IMR-90 (cell line): ENCODE results near the gene KAZN. TPM values are rescaled to one million over a fixed set of nuclear protein-coding genes. Genes with fewer than 3 reads are reported as not detected.

Experiments used
- ATAC-seq: fragments of 200-7000 bp; cut with Tn5 transposase; 2 replicates; pipeline ENCODE4 v1.9.1; 2020; ENCODE audit warnings: low read depth, mild to moderate bottlenecking, moderate library complexity
- BruUV-seq: library from RNA; stranded (reverse); fragments of 400-500 nt; replicated peaks from 2 replicates; lab custom pipeline; 2021; lab: Mats Ljungman, UMichigan
- CTCF ChIA-PET: fragments of 300-600 bp; formaldehyde crosslinking; extraction: SDS; loops from one replicate; lab custom pipeline; 2021; ENCODE audit warnings: antibody characterized with exemption; lab: Yijun Ruan, JAX
- POLR2A ChIA-PET: fragments of 300-600 bp; sonication (Branson Sonifier 250); formaldehyde crosslinking; loops from one replicate; lab custom pipeline; 2022; ENCODE audit warnings: antibody characterized with exemption; ENCODE audit not compliant: unreplicated experiment; lab: Charles Lee
- DNase-seq: peaks from one replicate; pipeline ENCODE4 v3.0.0; 2013
- H2AFZ ChIP-seq: replicated peaks from 2 replicates; pipeline ENCODE3; 2013; ENCODE audit warnings: low read length, mild to moderate bottlenecking; ENCODE audit not compliant: poor library complexity
- H2AK5ac ChIP-seq: 2 replicates; pipeline ENCODE4 v1.6.1; 2013; ENCODE audit warnings: low read depth, low read length, inconsistent platforms
- H2AK9ac ChIP-seq: replicated peaks from 2 replicates; pipeline ENCODE3; 2013; ENCODE audit warnings: mild to moderate bottlenecking, low read depth, low read length, moderate library complexity; ENCODE audit not compliant: poor library complexity
- H2BK120ac ChIP-seq: 2 replicates; pipeline ENCODE4 v1.6.1; 2013; ENCODE audit warnings: low read depth, low read length, inconsistent platforms
- H2BK15ac ChIP-seq: 3 replicates; pipeline ENCODE4 v1.6.1; 2013; ENCODE audit warnings: low read depth, low read length, inconsistent platforms
- H2BK20ac ChIP-seq: 2 replicates; pipeline ENCODE4 v1.6.1; 2013; ENCODE audit warnings: low read depth, mild to moderate bottlenecking, inconsistent platforms, low read length, moderate library complexity
- H2BK5ac ChIP-seq: 2 replicates; pipeline ENCODE4 v1.6.1; 2013; ENCODE audit warnings: mild to moderate bottlenecking, low read depth, low read length, inconsistent platforms; ENCODE audit not compliant: poor library complexity, severe bottlenecking
- H3K14ac ChIP-seq: replicated peaks from 2 replicates; pipeline ENCODE4 v1.6.1; 2013; ENCODE audit warnings: low read depth, low read length, inconsistent platforms
- H3K18ac ChIP-seq: 2 replicates; pipeline ENCODE4 v1.6.1; 2013; ENCODE audit warnings: low read depth, low read length, control low read depth
- H3K23ac ChIP-seq: 2 replicates; pipeline ENCODE4 v1.6.1; 2013; ENCODE audit warnings: low read depth, low read length, inconsistent platforms
- H3K27ac ChIP-seq: 2 replicates; pipeline ENCODE4 v1.5.1; 2013; ENCODE audit warnings: mild to moderate bottlenecking, control low read depth, low read length; ENCODE audit not compliant: insufficient read depth
- H3K27me3 ChIP-seq: 2 replicates; pipeline ENCODE4 v1.6.1; 2013; ENCODE audit warnings: low read length; ENCODE audit not compliant: control insufficient read depth, insufficient read depth
- H3K36me3 ChIP-seq: 2 replicates; pipeline ENCODE4 v1.6.1; 2013; ENCODE audit warnings: low read length, mixed read lengths; ENCODE audit not compliant: control insufficient read depth, insufficient read depth
- H3K4ac ChIP-seq: 2 replicates; pipeline ENCODE4 v1.6.1; 2013; ENCODE audit warnings: low read depth, low read length, inconsistent platforms
- H3K4me1 ChIP-seq: 2 replicates; pipeline ENCODE4 v1.6.1; 2013; ENCODE audit warnings: low read length, mixed read lengths; ENCODE audit not compliant: control insufficient read depth, insufficient read depth
- H3K4me2 ChIP-seq: 2 replicates; pipeline ENCODE4 v1.6.1; 2013; ENCODE audit warnings: low read depth, mild to moderate bottlenecking, control low read depth, low read length, moderate library complexity
- H3K4me3 ChIP-seq: 2 replicates; pipeline ENCODE4 v1.5.1; 2013; ENCODE audit warnings: low read depth, mild to moderate bottlenecking, control low read depth, low read length, moderate library complexity; ENCODE audit not compliant: insufficient read depth
- H3K56ac ChIP-seq: 2 replicates; pipeline ENCODE4 v1.6.1; 2013; ENCODE audit warnings: low read length, inconsistent platforms; ENCODE audit not compliant: insufficient read depth; ENCODE audit errors: extremely low read depth
- H3K79me1 ChIP-seq, 2 experiments: 2 replicates each; pipeline ENCODE4 v1.6.1; 2013; ENCODE audit warnings: low read length in 2 of 2, inconsistent platforms in 1 of 2, low read depth in 1 of 2
- H3K9ac ChIP-seq: 2 replicates; pipeline ENCODE4 v1.6.1; 2013; ENCODE audit warnings: low read depth, low read length, control low read depth
- H3K9me1 ChIP-seq: 2 replicates; pipeline ENCODE4 v1.6.1; 2013; ENCODE audit warnings: low read length, inconsistent platforms; ENCODE audit not compliant: insufficient read depth
- H3K9me3 ChIP-seq: 2 replicates; pipeline ENCODE4 v1.6.1; 2013; ENCODE audit warnings: low read length; ENCODE audit not compliant: control insufficient read depth, insufficient read depth
- H4K20me1 ChIP-seq: 2 replicates; pipeline ENCODE4 v1.6.1; 2013; ENCODE audit warnings: low read length, inconsistent platforms; ENCODE audit not compliant: insufficient read depth
- H4K5ac ChIP-seq: 2 replicates; pipeline ENCODE4 v1.6.1; 2013; ENCODE audit warnings: mild to moderate bottlenecking, low read depth, low read length, control low read depth
- H4K8ac ChIP-seq, 2 experiments: 2 replicates each; pipeline ENCODE4 v1.6.1; 2013; ENCODE audit warnings: low read depth in 2 of 2, low read length in 2 of 2, control low read depth in 1 of 2, inconsistent platforms in 1 of 2
- H4K91ac ChIP-seq: 2 replicates; pipeline ENCODE4 v1.6.1; 2013; ENCODE audit warnings: low read depth, low read length, inconsistent platforms; ENCODE audit not compliant: insufficient read depth
- BHLHE40 ChIP-seq: fragments of 150-350 bp; IDR thresholded peaks from 2 replicates; pipeline ENCODE4 v1.6.1; 2016; ENCODE audit warnings: mild to moderate bottlenecking, low read depth, low read length
- CEBPB ChIP-seq: IDR thresholded peaks from 2 replicates; pipeline ENCODE4 v1.6.1; 2012; ENCODE audit warnings: low read depth, low read length, improper control_type of control experiment
- CHD1 ChIP-seq: IDR thresholded peaks from 2 replicates; pipeline ENCODE4 v1.6.1; 2012; ENCODE audit warnings: low read depth, low read length, improper control_type of control experiment
- MAFK ChIP-seq: IDR thresholded peaks from 2 replicates; pipeline ENCODE4 v1.6.1; 2012; ENCODE audit warnings: low read depth, low read length, improper control_type of control experiment
- MXI1 ChIP-seq: IDR thresholded peaks from 2 replicates; pipeline ENCODE4 v1.6.1; 2012; ENCODE audit warnings: low read depth, mild to moderate bottlenecking, low read length, moderate library complexity, borderline replicate concordance
- RCOR1 ChIP-seq: IDR thresholded peaks from 2 replicates; pipeline ENCODE4 v1.6.1; 2012; ENCODE audit warnings: mild to moderate bottlenecking, low read length, improper control_type of control experiment; ENCODE audit not compliant: insufficient replicate concordance
- WGBS, 2 experiments: methylation state at CpG; one replicate each; pipeline versions ENCODE4 v1.1.5 to v1.1.7; 2013; ENCODE audit warnings: missing lambda C conversion rate in 2 of 2; ENCODE audit not compliant: insufficient read length in 1 of 2; ENCODE audit errors: extremely low coverage in 2 of 2; 5-methylcytosine and 5-hydroxymethylcytosine counted together
- dilution Hi-C: fragments of 300-500 bp; cut with HindIII; formaldehyde crosslinking; loops from one replicate; pipeline ENCODE4 v1.14.3; 2018; ENCODE audit warnings: low sequenced_read_pairs; ENCODE audit not compliant: unreplicated experiment
- in situ Hi-C: fragments of 300-500 bp; cut with MboI; formaldehyde crosslinking; loops from 3 replicates; pipeline ENCODE4 v1.14.3; 2019; ENCODE audit warnings: low sequenced_read_pairs, inconsistent platforms, mixed read lengths
- intact Hi-C: fragments of 100-400 bp; cut with micrococcal nuclease; formaldehyde crosslinking; loops from 2 replicates; pipeline ENCODE4 v1.10.0; 2022
- polyA plus RNA-seq, 3 experiments: library from polyadenylated mRNA; depleted of rRNA; stranded (reverse); fragments of >200 nt; gene quantifications; 2 replicates each; pipeline ENCODE4 v1.2.3, GENCODE V29; 2012; ENCODE audit warnings: low replicate concordance in 1 of 3
- total RNA-seq: library from RNA; depleted of rRNA; stranded (reverse); fragments of >200 nt; gene quantifications from 2 replicates; pipeline ENCODE4 v1.2.3, GENCODE V29; 2012

Gene KAZN
- total and polyA plus RNA-seq, 2 of the 4 experiments (the other 2 are of a cell fraction): 5.2 to 10.5 TPM

DNA sequence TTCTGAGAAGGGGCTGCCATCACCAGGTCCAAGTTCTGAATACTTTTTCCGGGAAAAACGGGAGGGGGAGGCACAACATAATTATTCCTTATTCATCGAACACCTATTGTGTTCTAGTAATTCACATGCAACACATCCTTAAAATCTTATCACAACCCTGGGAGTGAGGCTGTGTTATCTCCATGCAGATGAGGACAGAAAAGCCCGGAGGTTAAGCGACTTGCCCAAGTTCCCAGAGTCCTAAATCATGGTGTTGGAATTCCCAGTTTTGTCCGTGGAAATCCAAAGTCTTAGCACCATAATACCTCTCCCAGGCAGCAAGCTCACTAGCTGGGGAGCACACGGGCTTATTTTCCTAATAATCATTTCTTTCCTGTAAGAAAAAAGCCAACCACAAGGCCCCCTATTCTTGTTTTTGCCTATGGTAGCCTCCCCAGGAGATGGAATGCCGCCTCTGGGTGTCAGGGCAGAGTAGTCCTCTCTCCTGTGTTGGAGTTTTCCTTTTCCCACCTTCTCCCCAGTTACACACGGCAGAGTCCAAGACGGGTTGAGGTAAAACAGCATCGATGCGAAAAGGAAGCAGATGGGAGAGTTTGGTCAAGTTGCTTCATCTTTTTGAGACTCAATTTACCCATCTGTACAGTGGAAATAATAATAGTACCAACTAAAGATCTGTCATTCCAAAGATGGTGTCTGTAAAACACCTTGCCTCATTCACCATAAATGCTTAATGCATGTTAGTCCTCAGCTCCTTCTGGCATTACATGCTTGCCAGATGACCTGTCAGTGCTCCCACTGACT is 327.1 kb downstream of the KAZN start (continued):
- TF ChIP-seq BHLHE40 (no peak), MXI1 (no peak), MAFK (no peak)

GRCh38 chr1:14926229-14926628 is 327.7 kb downstream of the KAZN start:
- no peaks in the 10 kb centered on the region for H3K9me3 ChIP-seq
- H2BK120ac ChIP-seq: peak overlapping the region; percentile 65
- no peak overlapping the region for H2AK9ac ChIP-seq
- dilution Hi-C loops (no loop called here), in situ Hi-C loops (loop anchor here (5.0 to 25.0 kb wide), 2 partner anchors 101 to 1164 kb away; no protein-coding TSS in a partner anchor), intact Hi-C loops (loop anchor here (1.0 to 5.0 kb wide), 3 partner anchors 17 to 409 kb away; no protein-coding TSS in a partner anchor)
- H4K5ac ChIP-seq: peak overlapping the region; percentile 54; the same call in 1 of the 2 replicates
- peak overlapping the region; percentile 72; the same call in 1 of the 2 replicates for H3K56ac ChIP-seq
- H3K4ac ChIP-seq: peak overlapping the region; percentile 80
- DNase-seq: peak; percentile 86
- peak overlapping the region; percentile 62 for H3K23ac ChIP-seq
- peak overlapping the region; percentile 72; the same call in 1 of the 2 replicates for H2AK5ac ChIP-seq
- peak overlapping the region; percentile 72 for H2BK20ac ChIP-seq
- CTCF ChIA-PET: interaction anchor here (1.4 to 3.0 kb wide), 4 partner anchors 11 to 121 kb away, joined by 3 to 15 read pairs (median 4); no protein-coding TSS in a partner anchor
- peaks cover 10% of the 10 kb centered on the region for H4K20me1 ChIP-seq
- TF ChIP-seq CEBPB (0 out of 2 replicates have a peak, but pooled peaks have one; percentile 3), CHD1 (no peak), RCOR1 (peak; percentile 53), BHLHE40 (peak; percentile 22; the same call in 1 of the 2 replicates)
- peak overlapping the region; percentile 93 for H3K4me2 ChIP-seq
- peak overlapping the region; percentile 87 for H3K27ac ChIP-seq
- BruUV-seq: no TSS peak
- POLR2A ChIA-PET: interaction anchor here (0.7 kb wide), 1 partner anchor 44 kb away, joined by 4 read pairs; no protein-coding TSS in a partner anchor
- H4K91ac ChIP-seq: peak overlapping the region; percentile 77
- peak overlapping the region; percentile 11 for H2AFZ ChIP-seq
- H3K18ac ChIP-seq: peak overlapping the region; percentile 92
- no peaks in the 10 kb centered on the region for H3K36me3 ChIP-seq
- H2BK15ac ChIP-seq: peak overlapping the region; percentile 67; the same call in 2 of the 3 replicates
- H3K14ac ChIP-seq: peak overlapping the region; percentile 57
- peak overlapping the region; percentile 14 to 71; a peak in 3 of 4 replicates for H4K8ac ChIP-seq
- H2BK5ac ChIP-seq: peak overlapping the region; percentile 79
- WGBS, 2 experiments: no CpG with 5 or more reads among the region's 3 CpGs
- peak; percentile 39 for ATAC-seq
- no peak overlapping the region for H3K4me3 ChIP-seq
- H3K79me1 ChIP-seq: peaks cover 12 to 51% of the 10 kb centered on the region in 2 experiments
- peaks cover 24% of the 10 kb centered on the region for H3K9me1 ChIP-seq
- peak overlapping the region; percentile 57 for H3K9ac ChIP-seq
- H3K27me3 ChIP-seq: no peaks in the 10 kb centered on the region
- peaks cover 30% of the 10 kb centered on the region for H3K4me1 ChIP-seq
